Activated T-helper 1 cell treated with Interleukin-2 at 50 U/mL for 16 hours (primary cell): Measurements from ENCODE around the gene WIPF3.

ENCODE experiments used
- DNase-seq: peaks from one replicate; pipeline ENCODE4 v3.0.0-alpha.2; 2020; ENCODE audit warnings: low read depth

WIPF3 gene

DNA sequence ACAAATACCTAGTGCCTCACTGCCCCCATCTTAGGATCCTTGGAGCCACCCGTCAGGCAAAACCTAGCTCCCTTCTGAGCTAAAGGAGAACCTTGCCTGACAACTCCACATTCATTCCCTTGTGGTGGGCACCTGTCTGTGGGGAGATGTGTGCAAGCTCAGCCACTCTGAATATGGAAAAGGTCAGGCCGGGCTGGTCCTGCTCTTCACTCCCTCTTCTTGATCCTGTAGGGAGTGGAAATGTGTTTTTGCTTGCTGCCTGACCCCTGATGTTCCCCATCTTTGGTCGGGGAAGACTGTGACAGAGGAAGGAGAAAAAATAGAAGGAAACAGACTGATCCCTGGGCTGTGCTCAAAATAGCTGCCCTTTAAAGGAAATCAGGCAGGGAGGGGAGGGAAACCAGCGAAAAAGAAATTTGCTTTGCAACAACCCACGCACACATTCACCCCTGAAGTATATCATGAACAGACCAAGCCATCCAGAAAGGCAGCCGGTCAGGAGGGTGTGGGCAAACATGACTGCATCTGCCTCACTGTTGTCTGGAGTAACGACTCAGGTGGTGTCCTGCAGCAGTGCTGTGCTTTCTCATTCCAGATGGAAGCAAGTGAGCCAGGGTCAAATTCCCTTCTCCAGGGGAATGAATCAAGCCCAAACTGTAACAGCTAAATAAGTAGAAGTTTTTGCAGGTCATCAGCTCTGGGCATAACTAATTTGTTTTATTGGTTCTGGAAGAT is 109.3 kb downstream of the WIPF3 start:
- no peak for DNase-seq

DNA sequence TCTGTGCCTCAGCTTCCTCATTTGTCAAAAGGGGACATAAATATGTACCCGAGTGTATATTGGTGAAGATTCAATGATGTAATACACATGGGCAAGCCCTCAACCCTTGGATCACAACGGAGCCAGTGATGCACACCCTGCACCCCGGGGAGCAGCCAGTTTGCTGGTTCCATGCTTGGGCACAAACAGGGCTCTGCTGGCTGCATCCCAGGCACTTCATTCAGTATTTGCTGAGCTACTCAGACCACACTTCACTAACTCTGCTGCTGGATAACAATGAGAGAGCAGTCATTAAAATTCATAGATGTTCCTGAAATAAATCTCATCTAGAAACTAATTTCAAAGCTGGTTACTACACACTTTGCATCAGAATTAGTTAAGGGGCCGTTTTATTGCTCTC is 111.3 kb downstream of the WIPF3 start:
- DNase-seq = no peak

GRCh38 chr7:29918850-29919249 is 112.5 kb downstream of the WIPF3 start:
- no peak for DNase-seq

- DNase-seq = no peak
These were observed 113.5 kb downstream of the WIPF3 start for GRCh38 chr7:29919790-29920189.

DNA sequence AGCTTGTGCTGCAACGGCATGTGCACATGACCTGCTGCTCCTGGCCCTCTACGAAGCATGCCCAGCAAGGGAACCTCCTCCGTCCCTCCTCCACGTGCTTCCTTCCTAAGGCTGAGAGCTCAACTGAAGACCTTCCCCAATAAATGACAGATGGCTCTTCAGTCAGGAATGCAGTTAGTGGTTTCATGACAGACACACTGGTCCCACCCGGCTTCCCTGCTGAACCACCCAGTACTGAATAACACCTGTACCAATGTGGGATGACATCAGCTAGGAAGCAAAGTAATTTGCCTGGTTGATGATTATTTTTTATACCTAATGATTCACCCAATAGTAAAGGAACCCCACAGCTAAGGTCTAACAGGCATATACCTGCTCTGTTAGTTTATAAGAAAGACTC is 114.2 kb downstream of the WIPF3 start:
- no peak for DNase-seq

GRCh38 chr7:29921404-29922010 is 115.2 kb downstream of the WIPF3 start:
- DNase-seq = no peak

DNA sequence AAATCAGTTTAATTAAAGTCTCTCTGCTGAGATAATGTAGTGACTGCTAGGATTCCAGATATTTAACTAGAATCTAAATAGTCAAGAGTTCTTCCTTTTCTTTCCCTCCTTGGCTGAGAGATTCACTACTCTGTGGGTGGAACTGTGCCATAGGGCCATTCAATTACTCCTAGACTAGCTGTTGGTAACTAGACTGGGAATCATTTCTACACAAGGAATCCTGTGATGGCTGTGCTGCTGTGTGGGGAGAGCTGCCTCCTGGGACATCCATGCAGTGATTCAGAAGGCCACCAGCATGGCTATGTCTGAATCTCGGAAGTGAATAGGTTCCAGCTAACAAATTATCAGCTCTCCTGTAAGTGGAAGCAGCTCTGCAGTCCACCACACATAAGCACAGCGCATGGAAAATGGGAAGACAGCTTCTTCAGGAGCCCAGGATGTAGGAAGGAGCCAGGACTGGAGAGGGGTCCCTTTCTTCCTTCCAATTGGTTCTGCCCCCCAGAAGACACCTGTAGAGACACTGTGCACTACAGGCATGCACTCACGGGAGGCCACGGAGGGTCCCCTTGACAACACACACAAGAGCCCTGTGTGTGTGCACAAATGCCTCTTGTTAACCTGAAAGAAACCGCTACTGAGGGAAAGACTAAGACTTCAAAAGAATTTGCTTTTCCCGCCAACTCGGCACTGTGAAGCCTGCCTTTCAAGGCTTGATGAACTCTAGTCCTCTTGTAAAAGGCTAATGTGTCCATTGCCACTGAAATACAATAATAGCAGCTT is 116.8 kb downstream of the WIPF3 start:
- no peak for DNase-seq

DNA sequence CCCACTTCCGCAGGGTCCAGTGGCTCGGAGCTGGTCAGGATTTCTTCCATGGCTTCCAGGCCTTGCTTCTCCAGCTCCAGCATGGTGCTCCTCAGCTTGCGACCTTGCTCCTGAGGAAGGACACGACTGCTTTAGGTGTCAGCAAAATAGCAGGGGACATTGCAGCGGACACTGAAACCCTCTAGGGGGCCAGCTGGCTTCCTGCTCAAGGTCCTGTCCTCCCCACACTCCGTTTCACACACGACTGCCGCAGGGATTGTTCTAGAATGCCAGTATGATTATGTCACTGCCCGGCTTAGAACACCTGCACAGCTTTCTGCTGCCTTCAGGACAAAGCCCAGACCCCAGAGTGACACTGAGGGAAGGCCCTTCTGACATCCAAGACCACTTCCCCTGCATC is 117.7 kb downstream of the WIPF3 start:
- DNase-seq = no peak

DNA sequence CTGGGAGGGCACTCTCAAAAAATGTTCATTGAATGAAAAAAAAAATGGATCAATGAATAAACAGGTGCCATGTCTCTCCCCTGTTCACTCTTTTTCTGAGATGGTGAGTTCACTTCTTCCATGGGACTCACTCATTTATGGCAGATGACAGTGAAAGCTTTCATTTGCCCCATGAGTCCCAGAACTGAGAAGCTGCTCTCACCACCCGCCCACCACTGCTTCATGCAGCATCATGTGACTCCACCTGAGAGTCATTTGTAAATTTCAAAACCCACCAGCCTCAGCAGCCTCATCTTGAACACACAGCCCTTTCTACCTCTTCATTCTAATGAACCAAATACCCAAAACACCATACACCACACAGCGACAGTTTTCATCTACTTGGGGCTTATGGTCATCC is 118.4 kb downstream of the WIPF3 start:
- no peak for DNase-seq

GRCh38 chr7:29926216-29926615 is 119.9 kb downstream of the WIPF3 start:
- DNase-seq = no peak

DNA sequence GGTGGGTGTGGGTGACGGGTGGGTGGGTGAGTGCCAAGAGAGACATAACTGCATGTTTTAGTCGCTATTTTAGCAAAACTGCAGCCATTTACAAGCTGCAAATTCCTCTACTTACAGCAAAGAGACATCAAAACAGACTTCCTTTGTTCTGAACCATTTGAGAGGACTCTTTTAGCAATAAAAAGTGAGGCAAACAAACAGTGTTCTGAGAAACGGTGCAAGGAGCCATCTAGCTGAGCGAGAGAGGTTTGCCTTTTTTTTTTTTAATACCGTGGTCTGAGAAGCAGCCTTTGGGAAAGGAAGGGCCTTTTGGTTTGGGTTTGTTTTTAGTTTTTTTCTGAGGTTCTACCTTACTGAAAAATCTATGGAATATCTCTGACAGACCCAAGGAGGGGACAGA is 120.4 kb downstream of the WIPF3 start:
- DNase-seq = no peak

GRCh38 chr7:29929018-29929807 is 122.9 kb downstream of the WIPF3 start:
- no peak for DNase-seq

- DNase-seq = no peak
These were observed 128.8 kb downstream of the WIPF3 start for GRCh38 chr7:29935111-29935510.

GRCh38 chr7:29937132-29937531 is 130.8 kb downstream of the WIPF3 start:
- DNase-seq = no peak

DNA sequence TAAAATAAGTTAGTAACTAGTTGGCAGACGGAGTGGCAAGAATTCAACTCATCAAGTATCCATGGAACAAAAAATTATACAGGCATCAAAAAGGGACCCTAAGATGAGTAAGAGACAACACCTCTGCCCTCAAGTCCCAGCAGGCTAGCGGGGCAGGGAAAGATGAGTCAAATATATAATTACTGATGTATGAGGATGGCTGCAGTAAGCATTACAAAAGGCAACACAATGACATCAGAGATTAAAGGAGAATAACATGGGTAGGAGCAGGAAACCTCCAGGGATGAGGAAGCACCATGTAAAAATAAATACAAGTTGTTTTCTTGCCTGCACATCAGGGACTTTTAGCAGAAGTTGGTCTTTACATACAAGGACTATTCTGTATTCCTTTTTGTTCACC is 133.9 kb downstream of the WIPF3 start:
- DNase-seq = no peak

DNA sequence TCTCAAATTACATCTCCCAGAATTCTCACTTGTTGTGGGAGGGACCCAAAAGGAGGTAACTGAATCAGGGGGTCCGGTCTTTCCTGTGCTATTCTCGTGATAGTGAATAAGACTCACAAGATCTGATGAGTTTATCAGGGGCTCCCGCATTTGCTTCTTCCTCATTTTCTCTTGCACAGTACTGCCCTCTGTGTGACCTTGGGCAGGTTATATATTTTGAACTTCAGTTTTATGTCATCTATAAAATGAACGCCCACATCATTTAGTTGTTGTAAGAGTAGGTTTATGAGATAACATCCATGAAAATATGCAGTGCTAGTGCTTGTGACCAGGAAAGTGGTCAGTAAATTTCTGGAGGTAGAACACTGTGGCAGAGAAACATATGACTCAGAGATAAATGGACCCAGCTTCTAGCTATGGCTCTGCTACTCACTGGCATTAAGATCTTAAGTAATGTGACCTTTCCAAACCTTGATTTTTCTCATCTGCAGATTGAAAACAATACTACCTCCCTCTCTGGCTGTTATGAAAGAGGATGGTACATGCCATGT is 139.0 kb downstream of the WIPF3 start:
- DNase-seq = no peak

DNA sequence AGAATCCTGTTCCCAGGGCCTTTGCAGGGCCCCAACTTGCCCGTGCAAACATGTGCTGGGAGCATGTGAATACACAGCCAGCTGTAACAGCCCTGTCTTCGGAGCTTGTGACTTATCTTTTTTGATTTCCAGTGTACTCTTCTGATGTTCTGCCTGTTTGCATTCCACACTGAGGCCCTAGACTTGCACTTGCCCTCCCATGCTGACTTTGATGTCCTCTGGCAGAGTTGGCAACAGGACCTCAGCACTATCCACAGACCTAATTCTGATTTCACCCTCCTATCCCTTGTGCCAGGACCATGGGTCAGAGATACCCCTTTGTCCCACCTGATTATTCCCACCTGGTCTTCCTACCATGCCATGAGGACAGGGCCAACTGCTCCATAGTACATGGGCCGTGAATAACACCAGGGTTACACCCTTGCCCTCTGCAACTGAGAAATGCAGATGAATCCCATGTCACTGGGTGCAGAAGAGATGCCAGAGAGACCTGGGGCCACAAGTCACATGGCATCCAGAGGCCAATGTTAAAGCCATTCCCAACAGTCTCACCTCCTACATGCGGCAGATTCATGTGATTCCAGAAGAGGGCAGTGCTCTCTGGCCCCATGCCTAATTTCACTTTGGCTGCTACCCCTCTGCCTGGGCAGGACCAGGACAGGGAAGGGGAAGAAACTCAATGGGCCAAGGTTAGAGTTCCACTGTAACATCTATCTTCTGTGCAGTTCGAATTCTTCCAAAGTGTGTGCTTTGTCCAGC is 140.3 kb downstream of the WIPF3 start:
- no peak for DNase-seq

- no peak for DNase-seq
These were observed 142.3 kb downstream of the WIPF3 start for GRCh38 chr7:29948587-29948986.

- no peak for DNase-seq
These were observed 144.2 kb downstream of the WIPF3 start for GRCh38 chr7:29950480-29950879.

GRCh38 chr7:29951206-29951605 is 144.9 kb downstream of the WIPF3 start:
- no peak for DNase-seq

- DNase-seq = no peak
These were observed 147.5 kb downstream of the WIPF3 start for GRCh38 chr7:29953726-29954347.
